Measurements from ENCODE around the gene ARL15. TPM values are rescaled to one million over a fixed set of nuclear protein-coding genes. Genes with fewer than 3 reads are reported as not detected.

Gene ARL15
- polyA plus RNA-seq, 6 donors from 2014 or later = 16.1 to 27.1 (median 21.2) TPM

- Mint-ChIP-seq H3K4me3 (no peak overlapping the region), H3K27me3 (no peaks in the 10 kb centered on the region), H3K4me1 (no peaks in the 10 kb centered on the region), H3K27ac (no peak overlapping the region), H3K36me3 (peaks cover 7% of the 10 kb centered on the region in 2 donors), H3K9me3 (peaks cover 0 to 6% (median 2%) of the 10 kb centered on the region in 7 donors)
- ATAC-seq (ENCODE audit: low read depth in 2 of 2) = no peak
- no peak for DNase-seq
Measured at GRCh38 chr5:54009357-54009756, 301.0 kb downstream of the ARL15 start.

- Mint-ChIP-seq H3K27me3 (no peaks in the 10 kb centered on the region), H3K9me3 (no peaks in the 10 kb centered on the region), H3K36me3 (no peaks in the 10 kb centered on the region), H3K4me3 (no peak overlapping the region), H3K4me1 (no peaks in the 10 kb centered on the region), H3K27ac (no peak overlapping the region)
- DNase-seq (no peak), ATAC-seq (ENCODE audit: low read depth in 2 of 2) (no peak)
Measured at GRCh38 chr5:54007827-54008777, 302.3 kb downstream of the ARL15 start.

- DNase-seq = no peak
- no peaks in the 10 kb centered on the region for H3K36me3 Mint-ChIP-seq
- ATAC-seq (ENCODE audit: low read depth in 2 of 2) = no peak
- H3K4me1 Mint-ChIP-seq = peaks cover 0 to 6% (median 4%) of the 10 kb centered on the region in 3 donors
- peak overlapping the region in 1 of 6 donors; percentile 11 for H3K27ac Mint-ChIP-seq
- no peak overlapping the region for H3K4me3 Mint-ChIP-seq
- no peaks in the 10 kb centered on the region for H3K27me3 Mint-ChIP-seq
- H3K9me3 Mint-ChIP-seq = peaks cover 0 to 4% (median 0%) of the 10 kb centered on the region in 7 donors
Measured at GRCh38 chr5:54004697-54005096, 305.7 kb downstream of the ARL15 start.

DNA sequence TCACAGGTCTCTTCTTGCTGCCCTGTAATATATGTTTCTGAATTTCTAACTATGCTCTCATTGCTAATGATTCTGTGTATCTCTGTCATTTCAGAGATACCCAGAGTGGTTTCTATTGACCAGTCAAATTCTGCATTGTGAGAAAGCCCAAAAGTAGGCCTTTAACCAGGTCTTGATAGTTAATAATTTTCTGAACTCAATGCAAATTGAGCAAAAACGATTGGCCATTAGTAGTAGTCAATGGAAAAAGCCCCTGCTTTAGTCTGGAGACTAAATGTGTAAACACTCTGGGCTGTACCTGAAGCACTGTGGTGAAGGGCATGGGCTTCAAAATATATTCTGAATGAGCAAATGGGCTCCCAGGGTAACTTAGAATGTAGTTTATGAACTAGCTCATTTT, 307.6 kb downstream of the ARL15 start:
- peaks cover 0 to 8% (median 0%) of the 10 kb centered on the region in 7 donors for H3K9me3 Mint-ChIP-seq
- ATAC-seq (ENCODE audit: low read depth in 2 of 2) = no peak
- H3K27ac Mint-ChIP-seq = no peak overlapping the region

GRCh38 chr5:54001976-54002775, 308.2 kb downstream of the ARL15 start:
- no peaks in the 10 kb centered on the region for H3K27me3 Mint-ChIP-seq
- H3K4me3 Mint-ChIP-seq = no peak overlapping the region
- ATAC-seq (ENCODE audit: low read depth in 2 of 2) (no peak), DNase-seq (no peak)
- H3K36me3 Mint-ChIP-seq = peaks cover 0 to 8% of the 10 kb centered on the region in 2 donors
- no peak overlapping the region for H3K27ac Mint-ChIP-seq
- peaks cover 0 to 10% (median 6%) of the 10 kb centered on the region in 3 donors for H3K4me1 Mint-ChIP-seq
- H3K9me3 Mint-ChIP-seq = peaks cover 0 to 8% (median 0%) of the 10 kb centered on the region in 7 donors

More for the DNA sequence above, 307.6 kb downstream of the ARL15 start:
- no peak overlapping the region for H3K4me3 Mint-ChIP-seq
- DNase-seq = no peak
- H3K36me3 Mint-ChIP-seq = peaks cover 0 to 8% of the 10 kb centered on the region in 2 donors
- no peaks in the 10 kb centered on the region for H3K27me3 Mint-ChIP-seq
- peaks cover 0 to 10% (median 6%) of the 10 kb centered on the region in 3 donors for H3K4me1 Mint-ChIP-seq

- Mint-ChIP-seq H3K36me3 (peaks cover 0 to 8% of the 10 kb centered on the region in 2 donors), H3K4me3 (no peak overlapping the region), H3K27me3 (no peaks in the 10 kb centered on the region), H3K27ac (no peak overlapping the region), H3K9me3 (peaks cover 0 to 8% (median 0%) of the 10 kb centered on the region in 7 donors), H3K4me1 (peaks cover 0 to 10% (median 6%) of the 10 kb centered on the region in 3 donors)
- ATAC-seq (ENCODE audit: low read depth in 2 of 2) = no peak
- no peak for DNase-seq
Measured at GRCh38 chr5:54000011-54000410, 310.4 kb downstream of the ARL15 start.

DNA sequence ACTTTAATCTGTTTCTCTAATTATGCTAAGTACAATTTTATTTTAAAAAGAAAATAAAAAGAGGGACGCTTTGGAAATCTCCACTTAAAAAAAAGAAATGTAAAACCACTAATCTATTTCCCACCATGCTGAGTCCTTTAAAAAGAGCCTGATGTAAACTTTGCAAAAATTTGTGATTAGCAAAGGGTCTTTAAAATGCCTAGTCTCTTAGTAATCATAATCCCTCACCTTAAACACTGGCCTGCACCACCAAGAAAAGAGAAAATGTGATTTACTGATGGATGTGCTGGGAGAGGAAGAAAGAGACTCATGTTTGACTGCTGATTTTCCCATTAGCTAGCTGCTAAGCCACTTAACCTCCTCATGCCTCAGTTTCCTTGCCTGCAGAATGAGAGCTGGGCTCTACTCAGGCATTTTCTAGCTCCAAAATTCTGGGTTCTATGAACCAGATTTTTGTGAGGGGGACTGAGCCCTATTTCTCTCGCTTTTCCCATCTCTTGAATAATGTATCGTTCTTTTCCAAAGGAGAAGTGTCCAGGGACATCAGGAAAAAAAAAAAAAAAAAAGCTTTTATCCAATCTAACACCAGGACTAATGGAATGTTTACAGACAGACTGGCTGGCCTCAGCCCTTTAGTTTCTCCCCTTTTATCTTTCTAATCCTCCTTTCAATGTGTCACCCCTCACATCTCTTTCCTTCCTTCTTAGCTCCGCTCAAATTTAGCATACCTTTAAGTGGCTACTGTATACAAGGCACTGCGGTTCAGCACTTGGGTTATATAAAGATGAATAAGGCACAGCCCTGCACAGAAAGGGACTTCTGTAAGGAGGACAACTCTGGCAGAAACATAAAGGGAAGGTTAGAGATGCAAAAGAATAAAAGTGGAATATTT, 312.4 kb downstream of the ARL15 start:
- ATAC-seq (ENCODE audit: low read depth in 2 of 2) (no peak), DNase-seq (no peak)
- Mint-ChIP-seq H3K36me3 (peaks cover 0 to 8% of the 10 kb centered on the region in 2 donors), H3K4me1 (peaks cover 0 to 10% (median 6%) of the 10 kb centered on the region in 3 donors), H3K27me3 (no peaks in the 10 kb centered on the region), H3K4me3 (no peak overlapping the region), H3K27ac (no peak overlapping the region), H3K9me3 (peaks cover 0 to 8% (median 0%) of the 10 kb centered on the region in 7 donors)

GRCh38 chr5:53996008-53996407, 314.4 kb downstream of the ARL15 start:
- no peak overlapping the region for H3K4me3 Mint-ChIP-seq
- no peaks in the 10 kb centered on the region for H3K27me3 Mint-ChIP-seq

GRCh38 chr5:53994148-53994547, 316.2 kb downstream of the ARL15 start:
- DNase-seq = no peak
- Mint-ChIP-seq H3K9me3 (peaks cover 0 to 4% (median 0%) of the 10 kb centered on the region in 7 donors), H3K36me3 (peaks cover 0 to 7% of the 10 kb centered on the region in 2 donors), H3K4me3 (no peak overlapping the region), H3K27ac (no peak overlapping the region), H3K27me3 (no peaks in the 10 kb centered on the region), H3K4me1 (peaks cover 0 to 5% (median 0%) of the 10 kb centered on the region in 3 donors)
- ATAC-seq (ENCODE audit: low read depth in 2 of 2) = no peak

More at GRCh38 chr5:53996008-53996407, 314.4 kb downstream of the ARL15 start:
- DNase-seq (no peak), ATAC-seq (ENCODE audit: low read depth in 2 of 2) (no peak)
- Mint-ChIP-seq H3K4me1 (peaks cover 0 to 5% (median 0%) of the 10 kb centered on the region in 3 donors), H3K36me3 (peaks cover 0 to 8% of the 10 kb centered on the region in 2 donors), H3K27ac (no peak overlapping the region), H3K9me3 (peaks cover 0 to 4% (median 0%) of the 10 kb centered on the region in 7 donors)

- H3K27ac Mint-ChIP-seq = no peak overlapping the region
- H3K27me3 Mint-ChIP-seq = no peaks in the 10 kb centered on the region
- DNase-seq (no peak), ATAC-seq (ENCODE audit: low read depth in 2 of 2) (no peak)
- H3K4me1 Mint-ChIP-seq = no peaks in the 10 kb centered on the region
- no peak overlapping the region for H3K4me3 Mint-ChIP-seq
- no peaks in the 10 kb centered on the region for H3K9me3 Mint-ChIP-seq
- H3K36me3 Mint-ChIP-seq = peaks cover 0 to 5% of the 10 kb centered on the region in 2 donors
Measured at GRCh38 chr5:53991942-53992341, 318.4 kb downstream of the ARL15 start.

GRCh38 chr5:53987101-53987500, 323.3 kb downstream of the ARL15 start:
- Mint-ChIP-seq H3K9me3 (peaks cover 0 to 20% (median 5%) of the 10 kb centered on the region in 7 donors), H3K27ac (no peak overlapping the region), H3K4me3 (no peak overlapping the region), H3K4me1 (peaks cover 0 to 2% (median 0%) of the 10 kb centered on the region in 3 donors), H3K27me3 (no peaks in the 10 kb centered on the region), H3K36me3 (peaks cover 0 to 26% of the 10 kb centered on the region in 2 donors)
- no peak for ATAC-seq (ENCODE audit: low read depth in 2 of 2)
- no peak for DNase-seq

DNA sequence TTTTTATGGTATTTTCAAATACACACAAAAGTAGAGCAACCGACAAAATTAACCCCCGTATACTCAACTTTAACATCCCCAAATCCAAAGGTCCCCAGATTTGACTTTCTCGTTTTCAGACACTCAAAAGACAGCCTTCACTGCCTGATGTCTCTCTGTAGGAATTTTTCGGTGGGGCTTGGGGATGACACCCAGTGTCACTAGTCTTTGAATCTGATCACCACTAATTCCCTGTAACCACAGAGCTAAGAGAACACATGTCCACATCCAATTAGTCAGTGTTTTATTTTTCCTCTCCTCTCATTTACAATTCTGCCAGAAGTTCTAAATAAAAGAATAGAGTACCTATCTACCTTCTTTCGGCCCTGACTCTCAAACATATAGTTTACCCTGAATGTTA, 324.6 kb downstream of the ARL15 start:
- H3K36me3 Mint-ChIP-seq = peaks cover 0 to 26% of the 10 kb centered on the region in 2 donors
- H3K4me1 Mint-ChIP-seq = peaks cover 0 to 2% (median 0%) of the 10 kb centered on the region in 3 donors
- ATAC-seq (ENCODE audit: low read depth in 2 of 2) (no peak), DNase-seq (no peak)
- no peaks in the 10 kb centered on the region for H3K27me3 Mint-ChIP-seq
- H3K9me3 Mint-ChIP-seq = peaks cover 0 to 20% (median 5%) of the 10 kb centered on the region in 7 donors
- H3K4me3 Mint-ChIP-seq = no peak overlapping the region
- H3K27ac Mint-ChIP-seq = no peak overlapping the region
